Measurements from ENCODE around the gene RAB11FIP2. TPM values are rescaled to one million over a fixed set of nuclear protein-coding genes. Genes with fewer than 3 reads are reported as not detected.

The RAB11FIP2 gene
- total RNA-seq, 5 donors from 2014 or later (not counting 1 experiment from before 2014, with no cell fraction given): 16.5 to 36.6 (median 20.4) TPM

DNA sequence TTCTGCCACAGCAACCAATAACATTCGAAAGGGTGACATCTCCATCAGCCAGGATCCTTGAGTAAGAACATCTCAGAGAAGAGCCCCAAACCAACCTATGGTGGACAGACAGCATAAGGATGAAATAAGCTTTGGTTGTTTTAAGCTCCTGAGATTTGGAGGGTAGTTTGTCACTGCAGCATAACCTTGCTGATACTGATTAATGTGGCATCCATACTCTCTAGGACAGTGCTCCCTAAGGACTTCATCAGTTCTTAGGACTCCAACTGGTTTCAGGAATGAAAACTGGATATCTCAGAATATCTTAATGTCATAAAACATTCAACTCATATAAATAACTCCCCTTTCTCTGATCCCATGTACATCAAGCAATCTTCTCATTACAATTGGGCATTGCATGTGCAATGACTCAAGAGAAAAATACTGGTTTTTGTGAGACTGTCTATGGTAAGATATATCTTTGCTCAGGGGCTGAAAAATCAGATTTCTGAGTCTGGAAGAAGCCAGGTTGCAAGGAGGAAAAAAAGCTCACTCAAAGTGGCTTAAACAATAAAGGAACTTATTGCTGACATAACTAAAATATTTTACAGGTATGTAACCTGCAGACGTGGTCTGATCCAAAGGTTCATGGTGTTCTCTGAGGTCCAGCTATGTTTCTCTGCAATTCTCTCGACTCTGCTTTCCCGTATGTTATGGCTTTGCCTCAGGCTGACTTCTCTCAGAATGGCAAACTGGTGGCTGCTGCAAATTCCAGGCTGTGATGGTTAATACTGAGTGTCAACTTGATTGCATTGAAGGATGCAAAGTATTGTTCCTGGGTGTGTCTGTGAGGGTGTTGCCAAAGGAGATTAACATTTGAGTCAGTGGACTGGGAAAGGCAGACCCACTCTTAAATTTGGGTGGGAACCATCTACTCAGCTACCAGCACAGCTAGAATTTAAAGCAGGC, 65.7 kb downstream of the RAB11FIP2 start:
- ChIA-PET CTCF (no interaction called here), POLR2A (interaction anchor here in 1 of 2 donors (1.1 kb wide), 1 partner anchor 10 kb away, joined by 3 read pairs; no protein-coding TSS in a partner anchor)
- Mint-ChIP-seq H3K36me3 (no peaks in the 10 kb centered on the region), H3K4me1 (no peaks in the 10 kb centered on the region), H3K27me3 (peaks cover 4 to 10% of the 10 kb centered on the region in 2 donors), H3K27ac (no peak overlapping the region), H3K9me3 (peaks cover under 1 to 4% (median 4%) of the 10 kb centered on the region in 3 donors), H3K4me3 (no peak overlapping the region)
- Histone ChIP-seq H3K27ac (ENCODE audit: low read length) (no peak overlapping the region), H3K9me3 (no peaks in the 10 kb centered on the region), H3K36me3 (ENCODE audit: control insufficient read depth in 2 of 2, extremely low read depth in 1 of 2, insufficient read depth in 1 of 2, low read length in 1 of 2) (no peaks in the 10 kb centered on the region), H3K4me1 (ENCODE audit: control insufficient read depth in 1 of 2, extremely low read depth in 1 of 2, insufficient read depth in 2 of 2, low read length in 2 of 2) (no peaks in the 10 kb centered on the region), H3K27me3 (replicated peaks in 1 of 2; ENCODE audit: control insufficient read depth in 2 of 2, extremely low read depth in 1 of 2, insufficient read depth in 2 of 2, low read length in 1 of 2) (peaks cover 0 to 2% of the 10 kb centered on the region in 2 experiments), H3K4me3 (ENCODE audit: control insufficient read depth in 1 of 2, extremely low read depth in 1 of 2, low read length in 1 of 2) (no peak overlapping the region)
- WGBS (ENCODE audit: insufficient coverage): 79% methylated on average over 3 of the region's 4 CpGs
- DNase-seq (no peak), ATAC-seq (replicated peaks in 1 of 4) (no peak)

DNA sequence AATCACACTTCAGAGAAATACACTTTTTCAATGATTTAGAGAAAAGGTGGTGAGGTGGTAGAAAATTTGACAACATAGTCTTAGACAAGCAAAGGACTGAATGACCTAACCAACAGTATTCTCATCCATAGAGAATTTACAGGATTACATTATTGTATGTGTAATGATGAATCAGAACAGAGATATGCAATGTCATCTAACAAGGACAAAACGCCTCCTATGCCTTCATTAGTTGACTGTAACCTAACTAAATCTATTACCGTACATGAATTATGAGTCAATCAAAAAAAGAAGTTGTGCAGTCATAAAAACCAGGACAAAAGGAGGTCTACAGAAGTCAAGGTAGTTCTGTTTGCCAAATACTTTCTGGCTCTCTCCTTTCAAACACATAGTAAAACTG, 66.5 kb downstream of the RAB11FIP2 start:
- ChIA-PET POLR2A (no interaction called here), CTCF (no interaction called here)
- Mint-ChIP-seq H3K27me3 (peaks cover 3 to 11% of the 10 kb centered on the region in 2 donors), H3K27ac (no peak overlapping the region), H3K36me3 (no peaks in the 10 kb centered on the region), H3K4me3 (no peak overlapping the region), H3K4me1 (no peaks in the 10 kb centered on the region), H3K9me3 (peaks cover 0 to 3% (median 3%) of the 10 kb centered on the region in 3 donors)
- Histone ChIP-seq H3K36me3 (ENCODE audit: control insufficient read depth in 2 of 2, extremely low read depth in 1 of 2, insufficient read depth in 1 of 2, low read length in 1 of 2) (no peaks in the 10 kb centered on the region), H3K27ac (ENCODE audit: low read length) (no peak overlapping the region), H3K4me1 (ENCODE audit: control insufficient read depth in 1 of 2, extremely low read depth in 1 of 2, insufficient read depth in 2 of 2, low read length in 2 of 2) (no peaks in the 10 kb centered on the region), H3K9me3 (no peaks in the 10 kb centered on the region), H3K4me3 (ENCODE audit: control insufficient read depth in 1 of 2, extremely low read depth in 1 of 2, low read length in 1 of 2) (no peak overlapping the region), H3K27me3 (replicated peaks in 1 of 2; ENCODE audit: control insufficient read depth in 2 of 2, extremely low read depth in 1 of 2, insufficient read depth in 2 of 2, low read length in 1 of 2) (peaks cover 0 to 2% of the 10 kb centered on the region in 2 experiments)
- no peak for ATAC-seq (replicated peaks in 1 of 4)
- DNase-seq: no peak
- WGBS (ENCODE audit: insufficient coverage): no CpG with 5 or more reads among the region's 2 CpGs

GRCh38 chr10:117972168-117972837, 74.4 kb downstream of the RAB11FIP2 start:
- CTCF ChIA-PET: no interaction called here
- ATAC-seq (replicated peaks in 1 of 4): no peak
- WGBS (ENCODE audit: insufficient coverage): 66% methylated on average over 3 of the region's 5 CpGs

GRCh38 chr10:117970962-117971361, 75.8 kb downstream of the RAB11FIP2 start:
- Mint-ChIP-seq H3K9me3 (peaks cover 0 to 8% (median 0%) of the 10 kb centered on the region in 3 donors), H3K36me3 (no peaks in the 10 kb centered on the region), H3K4me3 (no peak overlapping the region), H3K27me3 (peaks cover 15 to 27% of the 10 kb centered on the region in 2 donors), H3K4me1 (no peaks in the 10 kb centered on the region), H3K27ac (no peak overlapping the region)
- Histone ChIP-seq H3K4me1 (ENCODE audit: control insufficient read depth in 1 of 2, extremely low read depth in 1 of 2, insufficient read depth in 2 of 2, low read length in 2 of 2) (no peaks in the 10 kb centered on the region), H3K4me3 (ENCODE audit: control insufficient read depth in 1 of 2, extremely low read depth in 1 of 2, low read length in 1 of 2) (no peak overlapping the region), H3K27ac (ENCODE audit: low read length) (no peak overlapping the region), H3K27me3 (replicated peaks in 1 of 2; ENCODE audit: control insufficient read depth in 2 of 2, extremely low read depth in 1 of 2, insufficient read depth in 2 of 2, low read length in 1 of 2) (peaks cover 4 to 12% of the 10 kb centered on the region in 2 experiments), H3K9me3 (no peaks in the 10 kb centered on the region), H3K36me3 (ENCODE audit: control insufficient read depth in 2 of 2, extremely low read depth in 1 of 2, insufficient read depth in 1 of 2, low read length in 1 of 2) (no peaks in the 10 kb centered on the region)
- POLR2A ChIA-PET: no interaction called here
- ATAC-seq (replicated peaks in 1 of 4) (no peak), DNase-seq (no peak)
- CTCF ChIA-PET: no interaction called here
- WGBS (ENCODE audit: insufficient coverage): no CpG with 5 or more reads among the region's 2 CpGs

More at GRCh38 chr10:117972168-117972837, 74.4 kb downstream of the RAB11FIP2 start:
- no peaks in the 10 kb centered on the region for H3K36me3 ChIP-seq (ENCODE audit: control insufficient read depth in 2 of 2, extremely low read depth in 1 of 2, insufficient read depth in 1 of 2, low read length in 1 of 2)
- no peak overlapping the region for H3K27ac ChIP-seq (ENCODE audit: low read length)
- no peaks in the 10 kb centered on the region for H3K9me3 ChIP-seq
- no peak for DNase-seq
- Mint-ChIP-seq H3K9me3 (peaks cover 0 to 8% (median 0%) of the 10 kb centered on the region in 3 donors), H3K4me3 (no peak overlapping the region), H3K36me3 (no peaks in the 10 kb centered on the region), H3K4me1 (no peaks in the 10 kb centered on the region), H3K27me3 (peaks cover 11 to 30% of the 10 kb centered on the region in 2 donors), H3K27ac (no peak overlapping the region)
- POLR2A ChIA-PET: no interaction called here
- no peaks in the 10 kb centered on the region for H3K4me1 ChIP-seq (ENCODE audit: control insufficient read depth in 1 of 2, extremely low read depth in 1 of 2, insufficient read depth in 2 of 2, low read length in 2 of 2)
- H3K27me3 ChIP-seq (replicated peaks in 1 of 2; ENCODE audit: control insufficient read depth in 2 of 2, extremely low read depth in 1 of 2, insufficient read depth in 2 of 2, low read length in 1 of 2): peaks cover 4 to 12% of the 10 kb centered on the region in 2 experiments
- no peak overlapping the region for H3K4me3 ChIP-seq (ENCODE audit: control insufficient read depth in 1 of 2, extremely low read depth in 1 of 2, low read length in 1 of 2)

GRCh38 chr10:117969592-117969991, 77.1 kb downstream of the RAB11FIP2 start:
- Mint-ChIP-seq H3K36me3 (no peaks in the 10 kb centered on the region), H3K27ac (no peak overlapping the region), H3K27me3 (peaks cover 15 to 24% of the 10 kb centered on the region in 2 donors), H3K4me1 (no peaks in the 10 kb centered on the region), H3K4me3 (no peak overlapping the region), H3K9me3 (peaks cover 0 to 8% (median 0%) of the 10 kb centered on the region in 3 donors)
- Histone ChIP-seq H3K36me3 (ENCODE audit: control insufficient read depth in 2 of 2, extremely low read depth in 1 of 2, insufficient read depth in 1 of 2, low read length in 1 of 2) (no peaks in the 10 kb centered on the region), H3K9me3 (no peaks in the 10 kb centered on the region), H3K27ac (ENCODE audit: low read length) (no peak overlapping the region), H3K27me3 (replicated peaks in 1 of 2; ENCODE audit: control insufficient read depth in 2 of 2, extremely low read depth in 1 of 2, insufficient read depth in 2 of 2, low read length in 1 of 2) (peaks cover 0 to 12% of the 10 kb centered on the region in 2 experiments), H3K4me3 (ENCODE audit: control insufficient read depth in 1 of 2, extremely low read depth in 1 of 2, low read length in 1 of 2) (no peak overlapping the region), H3K4me1 (ENCODE audit: control insufficient read depth in 1 of 2, extremely low read depth in 1 of 2, insufficient read depth in 2 of 2, low read length in 2 of 2) (no peaks in the 10 kb centered on the region)
- WGBS (ENCODE audit: insufficient coverage): 100% methylated on average over 1 of the region's 1 CpG
- no peak for ATAC-seq (replicated peaks in 1 of 4)
- POLR2A ChIA-PET: no interaction called here
- no peak for DNase-seq
- CTCF ChIA-PET: no interaction called here

DNA sequence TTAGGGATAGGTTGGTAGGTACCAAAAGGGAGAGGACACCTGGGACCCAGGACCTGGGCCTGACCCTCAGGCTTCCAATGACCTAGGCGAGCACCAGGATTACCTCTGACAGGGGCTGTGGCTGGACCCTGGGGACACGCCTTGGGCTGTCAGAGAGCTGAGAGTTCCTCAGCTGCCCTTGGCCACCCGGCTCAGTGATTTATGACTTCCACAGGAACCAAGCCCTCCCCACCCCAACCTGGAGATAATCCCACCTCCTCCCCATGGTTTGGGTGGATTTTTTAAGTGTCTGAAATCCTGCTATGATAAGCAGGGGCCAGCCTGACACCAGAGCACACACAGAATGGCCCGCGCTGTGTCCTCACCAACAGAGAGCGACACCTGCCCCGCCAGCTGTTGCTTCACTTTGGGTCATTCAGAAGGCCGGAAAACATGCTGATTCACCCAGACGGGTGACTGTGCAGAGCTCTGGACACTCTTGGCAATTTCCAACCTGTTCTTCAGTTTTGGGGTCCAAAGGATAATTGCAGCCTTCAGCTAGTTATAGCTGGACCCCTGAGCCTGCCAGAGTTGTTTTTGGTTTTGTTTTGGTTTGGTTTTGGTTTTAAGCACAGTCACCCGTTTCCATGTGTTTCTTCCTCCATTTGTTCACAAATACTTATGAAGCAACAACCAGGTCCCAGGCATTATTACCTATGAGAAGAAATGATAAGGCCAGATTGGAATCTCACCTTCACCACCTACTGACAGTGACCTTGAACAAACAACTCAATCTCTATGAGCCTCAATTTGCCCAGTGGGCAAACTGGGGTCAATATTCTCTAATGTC, 78.2 kb downstream of the RAB11FIP2 start:
- no peak for DNase-seq
- no peaks in the 10 kb centered on the region for H3K36me3 ChIP-seq (ENCODE audit: control insufficient read depth in 2 of 2, extremely low read depth in 1 of 2, insufficient read depth in 1 of 2, low read length in 1 of 2)
- H3K27me3 ChIP-seq (replicated peaks in 1 of 2; ENCODE audit: control insufficient read depth in 2 of 2, extremely low read depth in 1 of 2, insufficient read depth in 2 of 2, low read length in 1 of 2): peaks cover 0 to 12% of the 10 kb centered on the region in 2 experiments
- no peaks in the 10 kb centered on the region for H3K9me3 ChIP-seq
- no peaks in the 10 kb centered on the region for H3K4me1 ChIP-seq (ENCODE audit: control insufficient read depth in 1 of 2, extremely low read depth in 1 of 2, insufficient read depth in 2 of 2, low read length in 2 of 2)
- no peak overlapping the region for H3K4me3 Mint-ChIP-seq
- H3K27ac Mint-ChIP-seq: no peak overlapping the region
- H3K4me3 ChIP-seq (ENCODE audit: control insufficient read depth in 1 of 2, extremely low read depth in 1 of 2, low read length in 1 of 2): no peak overlapping the region
- ATAC-seq (replicated peaks in 1 of 4): no peak
- H3K36me3 Mint-ChIP-seq: no peaks in the 10 kb centered on the region
- ChIA-PET POLR2A (no interaction called here), CTCF (no interaction called here)
- peaks cover 15 to 31% of the 10 kb centered on the region in 2 donors for H3K27me3 Mint-ChIP-seq
- no peaks in the 10 kb centered on the region for H3K4me1 Mint-ChIP-seq
- 82% methylated on average over 7 of the region's 10 CpGs for WGBS (ENCODE audit: insufficient coverage)
- H3K9me3 Mint-ChIP-seq: peaks cover 0 to 8% (median 0%) of the 10 kb centered on the region in 3 donors
- H3K27ac ChIP-seq (ENCODE audit: low read length): no peak overlapping the region

All from T-cell (primary cell).